ENCODE measurements around the gene PRICKLE1.

PRICKLE1 gene

DNA sequence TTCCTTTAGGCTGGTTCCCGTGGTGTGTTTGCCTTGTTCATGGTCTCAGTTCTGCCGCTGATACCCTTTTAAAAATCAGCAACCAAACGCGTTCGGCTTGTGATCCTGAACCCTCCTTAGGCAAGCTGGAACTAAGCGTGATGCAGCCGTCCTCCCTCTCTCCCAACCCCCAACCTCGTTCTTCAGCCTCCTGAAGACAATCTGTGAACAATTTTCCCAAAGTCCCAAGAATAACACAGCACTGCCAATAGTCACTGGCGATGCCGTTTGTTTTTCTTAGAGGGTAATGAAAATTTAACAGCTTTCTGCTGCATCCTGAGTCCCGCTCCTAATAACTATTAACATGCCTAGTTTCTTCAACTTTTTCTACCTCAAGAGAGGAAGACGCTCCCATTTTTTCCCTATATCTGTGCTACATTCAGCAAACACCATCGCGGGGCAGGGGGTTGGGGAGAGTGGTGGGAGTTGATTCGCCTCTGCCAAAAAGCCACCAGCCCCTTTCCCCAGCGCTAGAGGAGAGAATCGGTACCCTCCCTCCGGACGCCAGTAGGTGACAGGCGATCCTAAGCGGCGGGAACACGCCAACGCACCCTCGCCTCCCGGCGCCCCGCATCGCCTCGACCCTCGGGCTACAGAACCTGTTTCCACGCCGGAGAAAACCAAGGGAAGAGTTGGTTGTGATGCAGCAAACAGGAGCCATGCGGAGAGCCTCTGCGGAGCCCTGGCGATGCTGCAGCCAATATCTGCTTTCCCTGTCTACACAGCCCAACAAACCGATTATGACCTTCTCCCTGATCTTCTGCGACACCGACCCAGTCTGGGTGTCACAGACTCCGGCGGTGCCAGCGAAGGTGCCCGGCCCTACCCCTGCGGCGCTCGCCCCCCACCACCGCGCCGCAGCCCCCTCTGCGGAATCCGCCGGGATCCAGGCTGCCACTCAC lies 752 bp downstream of the PRICKLE1 start:
- in situ Hi-C loops (cut with HindIII; ENCODE audit: low sequenced_read_pairs): no loop called here

DNA sequence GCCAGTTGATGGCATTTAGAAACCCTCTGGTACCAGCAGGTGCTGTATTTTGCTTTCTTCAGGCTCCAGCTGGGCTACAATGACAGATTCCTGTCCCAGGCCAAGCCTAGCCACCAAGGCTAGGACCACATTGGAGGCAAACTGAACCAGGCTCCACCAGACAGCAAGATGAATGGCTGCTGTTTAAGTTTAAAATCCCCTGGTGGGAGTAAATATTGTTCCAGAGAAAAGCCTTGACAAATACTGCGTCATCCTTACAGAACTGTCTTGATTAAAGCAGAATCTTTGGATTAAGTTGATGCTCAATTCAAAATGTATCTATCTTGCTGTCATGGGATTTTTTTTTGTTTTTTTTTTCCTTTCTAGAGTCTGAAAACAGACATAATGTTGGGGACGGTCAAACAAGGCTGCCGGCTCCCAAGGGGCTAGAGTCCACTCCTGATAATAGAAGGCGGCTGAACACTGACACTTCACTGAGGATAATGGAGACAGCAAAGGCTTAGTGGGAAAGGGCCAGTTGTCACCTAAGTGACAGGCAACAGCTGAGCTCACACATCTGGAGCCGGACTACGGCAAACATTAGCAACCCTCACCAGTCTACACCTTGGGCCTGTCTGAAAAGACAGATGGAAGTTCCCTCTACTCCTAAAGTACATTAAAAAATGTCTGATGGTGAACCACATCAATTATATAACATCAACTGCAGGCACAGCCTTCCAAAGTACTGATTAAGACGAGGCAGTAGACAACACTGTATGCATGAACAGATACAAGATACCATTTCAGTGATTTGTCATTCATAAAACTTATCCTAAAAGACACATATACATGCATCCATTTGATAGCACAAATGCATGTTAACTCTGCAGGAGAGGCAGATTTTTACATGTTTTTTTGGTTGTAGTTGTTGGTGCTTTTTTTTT lies 1.7 kb downstream of the PRICKLE1 start:
- in situ Hi-C loops (cut with HindIII; ENCODE audit: low sequenced_read_pairs): no loop called here

DNA sequence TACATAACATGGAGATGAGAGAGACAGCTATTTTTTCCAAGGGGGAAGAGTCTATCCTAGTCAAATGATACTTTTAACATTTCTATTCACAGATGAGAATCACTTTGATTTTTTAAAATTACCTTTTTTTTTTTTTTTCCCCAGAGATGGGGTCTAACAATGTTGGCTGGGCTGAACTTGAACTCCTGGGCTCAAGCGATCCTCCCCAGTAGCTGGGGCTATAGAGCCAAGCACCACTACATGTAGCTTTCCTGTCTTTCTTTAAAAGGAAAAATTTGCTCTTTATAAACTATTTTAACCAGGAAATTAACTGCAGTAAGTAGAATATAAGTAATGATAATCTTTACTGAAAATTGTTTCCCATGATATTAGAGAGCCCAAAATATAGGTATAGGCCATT lies 3.3 kb downstream of the PRICKLE1 start:
- in situ Hi-C loops (cut with HindIII; ENCODE audit: low sequenced_read_pairs): no loop called here

DNA sequence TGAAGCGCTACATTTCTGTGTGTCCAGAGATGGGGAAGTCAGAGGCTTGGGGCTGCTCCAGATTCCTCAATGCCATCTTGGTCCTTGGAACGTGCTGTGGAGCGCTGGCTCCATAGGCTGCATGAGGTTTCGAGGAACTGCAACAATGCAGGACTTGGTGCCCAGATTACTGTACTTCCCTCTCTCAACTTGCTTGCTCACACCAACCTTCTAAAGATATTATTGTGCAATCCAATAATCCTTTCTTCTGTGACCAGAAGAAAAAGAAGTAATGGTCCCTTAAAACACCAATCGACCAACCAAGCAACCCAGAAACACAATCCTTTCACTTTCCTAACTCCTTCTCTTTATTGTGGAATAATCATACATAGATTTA lies 3.7 kb downstream of the PRICKLE1 start:
- in situ Hi-C loops (cut with HindIII; ENCODE audit: low sequenced_read_pairs): no loop called here

DNA sequence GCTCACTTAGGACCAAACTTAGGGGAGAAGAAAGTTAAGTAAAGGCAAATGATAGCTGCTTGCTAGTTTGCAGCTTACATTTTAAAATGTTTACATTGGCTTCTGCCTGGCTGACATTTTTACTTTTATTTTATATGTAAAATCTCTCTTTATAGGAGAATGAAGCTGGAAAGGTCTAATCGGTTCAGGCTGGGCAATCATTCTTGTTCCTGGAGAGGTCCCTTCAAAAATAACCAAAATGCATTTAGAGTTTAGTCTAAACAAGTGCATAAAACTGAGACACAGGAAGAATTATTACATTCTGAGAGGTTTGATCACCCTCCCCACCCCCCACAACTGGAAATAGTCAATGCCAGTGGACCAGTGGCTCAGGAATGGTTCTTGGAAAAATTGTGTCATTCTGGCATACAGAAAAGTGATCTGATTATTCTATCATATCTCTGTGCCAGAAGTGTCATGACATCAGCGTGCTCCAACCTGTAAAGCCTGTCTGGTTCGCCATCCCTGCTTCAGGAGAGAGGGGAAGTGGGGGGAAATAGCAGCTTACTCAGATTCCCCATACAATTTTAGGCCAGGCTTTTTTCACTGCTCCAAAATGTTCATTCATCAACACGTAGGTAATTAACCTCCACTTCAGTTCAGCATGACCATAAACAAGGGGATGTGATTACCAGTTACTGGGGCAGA lies 4.2 kb downstream of the PRICKLE1 start:
- in situ Hi-C loops (cut with HindIII; ENCODE audit: low sequenced_read_pairs): no loop called here

DNA sequence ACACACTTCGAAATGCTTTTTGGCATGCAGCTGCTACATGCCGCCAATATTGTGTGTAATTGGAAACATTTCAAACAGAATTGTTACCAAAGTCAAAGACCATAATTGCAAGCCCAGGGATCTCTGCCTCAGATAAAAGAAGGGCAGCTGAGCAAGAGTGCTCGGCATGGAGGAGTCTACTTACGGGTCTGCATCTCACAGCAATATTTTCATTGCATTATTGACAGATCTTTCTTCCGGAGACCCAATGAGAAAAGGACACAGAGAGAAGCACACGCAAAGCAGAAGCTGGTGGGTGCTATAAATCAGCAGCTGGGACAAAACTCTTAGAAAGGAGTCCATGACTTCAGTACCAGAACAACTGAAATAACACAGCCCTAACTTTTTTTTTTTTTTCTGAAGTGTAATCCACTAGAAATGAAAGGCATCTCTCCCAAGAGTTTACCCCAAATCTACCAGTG lies 4.9 kb downstream of the PRICKLE1 start:
- in situ Hi-C loops (cut with HindIII; ENCODE audit: low sequenced_read_pairs): no loop called here

DNA sequence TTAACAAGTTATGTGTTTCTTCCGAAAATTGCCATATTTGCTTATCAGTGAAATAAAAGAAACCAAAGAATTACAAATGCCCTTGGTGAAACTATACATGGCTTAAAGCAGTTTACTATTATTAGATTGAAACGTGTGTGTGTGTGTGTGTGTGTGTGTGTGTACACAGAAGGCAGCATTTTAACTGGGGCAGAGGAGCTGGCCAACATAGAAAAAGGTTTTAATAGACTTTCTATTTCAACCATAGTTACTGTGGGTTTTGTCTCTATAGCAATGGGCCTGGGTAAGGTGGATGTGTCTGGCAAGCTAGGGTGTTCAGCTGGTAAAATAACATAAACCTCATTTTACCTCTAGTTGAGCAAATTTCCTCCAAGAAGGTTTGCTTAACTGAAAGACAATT lies 6.5 kb downstream of the PRICKLE1 start:
- in situ Hi-C loops (cut with HindIII; ENCODE audit: low sequenced_read_pairs): no loop called here

DNA sequence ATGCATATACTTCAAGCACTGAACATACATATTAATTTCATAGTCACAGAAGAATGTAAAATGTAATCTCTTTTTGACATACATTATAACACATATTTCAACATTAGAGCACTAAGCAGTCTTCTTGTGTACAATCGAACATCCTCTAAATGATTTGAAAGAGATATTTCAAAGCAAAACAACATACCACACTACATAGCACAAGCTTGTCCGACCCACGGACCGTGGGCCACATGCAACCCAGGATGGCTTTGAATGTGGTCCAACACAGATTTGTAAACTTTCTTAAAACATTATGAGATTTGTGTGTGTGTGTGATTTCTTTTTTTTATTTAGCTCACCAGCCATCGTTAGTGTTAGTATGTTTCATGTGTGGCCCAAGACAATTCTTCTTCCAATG lies 7.0 kb downstream of the PRICKLE1 start:
- in situ Hi-C loops (cut with HindIII; ENCODE audit: low sequenced_read_pairs): no loop called here

DNA sequence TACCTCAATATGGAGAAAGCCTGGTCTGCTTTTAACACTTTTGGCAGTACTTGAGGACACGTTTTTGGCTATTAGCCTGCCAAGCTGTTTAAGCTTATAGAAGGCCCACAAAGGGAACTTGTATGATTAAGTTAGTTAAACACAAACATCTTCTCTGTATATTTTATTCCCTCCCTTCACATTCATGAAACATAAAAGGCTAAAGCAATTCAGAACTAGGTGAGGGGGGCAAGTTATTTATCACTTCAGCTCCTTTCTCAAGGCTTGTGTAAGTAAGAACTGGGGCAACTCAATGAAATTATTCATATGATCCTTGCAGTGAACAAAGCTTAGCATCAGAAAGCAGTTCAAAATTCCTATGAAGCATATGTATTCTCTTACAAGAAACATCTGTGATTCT lies 7.5 kb downstream of the PRICKLE1 start:
- in situ Hi-C loops (cut with HindIII; ENCODE audit: low sequenced_read_pairs): no loop called here

DNA sequence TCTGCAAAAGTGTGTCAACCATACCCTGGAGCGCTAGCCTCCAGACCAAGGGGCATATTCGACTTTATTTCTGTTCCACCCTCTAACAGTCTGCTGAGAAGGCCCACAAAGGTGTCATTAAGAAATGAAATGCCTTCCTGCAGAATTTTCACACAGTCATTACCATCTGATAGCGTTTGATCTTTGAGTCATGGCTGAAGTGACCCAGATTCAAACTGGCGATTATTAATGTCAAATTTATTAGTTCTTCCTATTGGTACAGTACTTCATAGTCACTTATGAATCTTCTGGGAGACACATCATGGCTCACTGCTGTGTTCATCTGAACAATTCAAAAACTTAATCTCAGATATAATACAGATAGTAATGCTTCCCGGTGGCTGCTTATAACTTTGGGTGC lies 13.2 kb downstream of the PRICKLE1 start:
- in situ Hi-C loops (cut with HindIII; ENCODE audit: low sequenced_read_pairs): no loop called here

DNA sequence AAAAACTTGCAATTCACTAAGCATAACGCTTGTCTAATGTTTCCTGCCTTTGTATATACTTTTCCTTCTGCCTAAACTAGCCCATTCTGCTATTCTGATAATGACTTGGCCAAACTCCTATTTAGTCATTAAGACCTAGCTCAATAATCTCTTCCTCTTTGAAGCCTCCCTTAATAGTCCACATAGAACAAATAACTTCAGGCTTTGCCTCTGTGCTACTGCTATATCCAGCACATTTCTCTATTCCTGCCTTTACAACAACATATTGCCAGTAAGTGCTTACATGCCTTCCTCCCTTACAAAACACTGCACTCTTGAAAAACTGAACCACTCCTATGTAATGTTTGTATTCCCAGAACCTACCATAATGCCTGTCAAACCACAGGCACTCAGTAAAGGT lies 13.8 kb downstream of the PRICKLE1 start:
- in situ Hi-C loops (cut with HindIII; ENCODE audit: low sequenced_read_pairs): no loop called here

DNA sequence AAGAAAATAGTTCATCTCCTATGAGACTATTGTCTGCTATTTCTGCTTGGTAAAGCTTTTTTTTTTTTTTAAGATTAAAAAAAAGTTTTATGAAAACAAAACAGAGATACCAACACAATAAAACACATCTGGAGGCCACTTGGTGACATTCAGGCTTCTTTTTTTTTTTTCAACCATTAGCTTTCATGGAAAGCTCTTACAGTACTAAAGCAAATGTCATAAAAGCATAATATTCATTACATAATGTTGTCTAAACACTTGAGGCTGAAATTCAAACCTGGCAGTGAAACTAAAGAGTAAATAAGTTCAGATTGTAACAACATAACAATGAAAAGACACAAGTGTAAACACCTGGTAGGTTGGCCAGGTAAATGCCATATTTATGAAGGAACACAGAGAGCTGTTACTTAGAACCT lies 14.7 kb downstream of the PRICKLE1 start:
- in situ Hi-C loops (cut with HindIII; ENCODE audit: low sequenced_read_pairs): loop anchor here (5.0 kb wide), 1 partner anchor 42 kb away; no protein-coding TSS in a partner anchor

DNA sequence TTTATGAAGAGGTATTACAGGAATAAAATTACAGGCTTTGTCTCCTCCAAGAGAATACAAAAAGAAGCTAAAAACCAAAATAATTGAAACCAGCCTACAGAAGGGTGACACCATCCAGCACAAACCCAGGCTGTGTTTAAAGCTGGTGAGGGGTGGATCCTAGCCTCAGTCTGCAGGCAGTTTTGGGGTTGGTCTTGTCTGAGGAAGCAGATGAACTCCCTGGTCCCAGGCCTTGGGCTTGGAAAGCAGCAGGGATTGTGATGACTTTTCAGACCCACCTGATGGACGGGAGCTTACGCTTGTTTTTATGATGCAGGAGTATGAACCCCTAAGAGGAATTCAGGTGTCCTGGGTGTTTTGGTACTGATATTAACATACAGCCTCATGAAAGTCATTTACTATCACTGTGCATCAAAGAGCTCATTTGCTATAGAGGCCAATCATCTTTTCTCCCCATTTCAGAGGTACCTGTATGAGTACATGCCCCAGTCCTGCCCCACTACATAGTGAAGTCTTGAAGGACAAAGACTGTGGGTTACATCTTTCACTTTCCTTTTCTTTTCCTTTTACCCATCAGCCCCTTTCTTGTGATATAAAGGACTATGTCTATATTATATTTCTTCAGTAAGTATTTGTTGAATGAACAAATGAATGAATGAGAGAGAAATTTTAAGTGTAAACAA lies 18.1 kb downstream of the PRICKLE1 start:
- in situ Hi-C loops (cut with HindIII; ENCODE audit: low sequenced_read_pairs): loop anchor here (5.0 kb wide), 1 partner anchor 46 kb away; no protein-coding TSS in a partner anchor

DNA sequence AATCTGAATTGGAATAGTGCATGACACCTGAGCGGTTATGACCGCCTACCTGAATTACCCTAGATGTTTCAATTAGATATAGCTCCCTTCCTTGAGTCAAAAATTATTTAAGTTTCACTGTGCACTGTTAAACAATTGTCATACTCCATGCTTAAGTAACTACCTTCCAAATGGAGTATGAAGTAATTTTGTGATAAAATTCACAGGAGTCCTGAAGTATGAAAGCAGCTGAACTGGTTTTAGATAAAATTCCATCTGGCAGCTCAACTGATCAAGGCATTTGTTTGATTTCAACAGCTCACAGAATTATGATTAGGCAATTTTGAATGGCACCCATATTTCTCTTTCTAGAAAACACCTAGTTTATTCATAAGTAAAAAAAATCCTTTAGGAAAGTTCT lies 19.5 kb downstream of the PRICKLE1 start:
- in situ Hi-C loops (cut with HindIII; ENCODE audit: low sequenced_read_pairs): loop anchor here (5.0 kb wide), 1 partner anchor 47 kb away; no protein-coding TSS in a partner anchor

DNA sequence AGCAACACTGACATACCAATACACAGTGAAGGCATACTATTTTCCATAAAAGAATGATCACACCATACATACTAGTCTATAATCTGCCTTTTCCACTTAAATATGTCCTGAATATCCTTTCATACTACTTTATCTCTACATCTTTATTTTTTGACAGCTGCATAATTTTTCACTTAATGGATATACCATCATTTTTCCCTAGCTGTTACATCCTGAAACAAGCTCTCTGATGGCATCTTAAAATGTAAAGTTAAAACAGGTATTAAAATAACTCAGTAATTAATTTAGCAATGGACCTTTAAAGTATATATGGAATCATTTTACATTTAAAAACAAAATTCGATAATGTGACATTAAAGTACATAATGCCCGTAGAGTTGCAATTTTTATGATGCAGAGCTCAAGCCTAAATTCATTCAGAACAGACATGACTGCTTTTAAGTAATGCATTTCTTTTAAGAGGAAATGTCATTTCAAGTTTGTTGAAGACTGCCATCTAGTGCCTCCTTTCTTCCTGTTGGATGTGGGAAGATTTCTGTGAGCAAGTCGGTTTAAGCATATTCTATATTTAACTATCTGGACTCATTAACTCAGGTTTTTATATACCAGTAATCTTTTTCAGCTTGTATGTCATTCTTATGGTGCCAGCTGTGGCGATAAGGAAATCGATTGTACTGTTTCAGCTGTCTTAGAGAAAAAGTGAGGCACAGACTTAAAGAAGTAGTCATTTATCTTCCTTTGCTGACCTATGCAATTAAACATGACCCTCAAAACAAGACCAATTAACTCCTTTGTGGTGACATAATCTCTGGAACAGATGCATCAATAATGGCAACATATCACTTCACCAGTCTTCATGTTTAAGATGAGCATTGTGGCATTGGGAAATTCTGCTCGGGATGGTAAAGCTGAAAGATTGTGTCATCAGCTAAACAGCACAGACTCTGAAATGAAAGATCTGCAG lies 20.3 kb downstream of the PRICKLE1 start:
- in situ Hi-C loops (cut with HindIII; ENCODE audit: low sequenced_read_pairs): no loop called here

DNA sequence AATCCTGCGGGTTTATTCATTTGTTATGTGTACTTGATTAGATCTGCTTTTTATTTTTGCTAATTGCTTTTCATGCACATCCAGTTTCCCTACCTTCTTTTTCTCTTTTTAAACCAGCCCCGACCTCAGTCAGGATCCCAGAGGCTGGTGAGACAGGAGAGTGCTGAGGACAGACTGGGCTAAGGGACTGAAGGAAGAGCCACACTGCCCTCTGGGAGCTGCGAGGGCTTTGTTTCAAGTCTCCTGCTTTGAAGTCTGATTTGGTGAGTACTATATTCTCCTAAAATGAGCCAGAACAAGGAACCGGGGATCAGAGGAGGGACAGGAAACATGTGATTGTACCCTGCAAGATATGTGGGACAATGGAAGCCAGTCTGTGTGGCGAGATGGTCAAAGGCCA lies 23.9 kb downstream of the PRICKLE1 start:
- in situ Hi-C loops (cut with HindIII; ENCODE audit: low sequenced_read_pairs): no loop called here

DNA sequence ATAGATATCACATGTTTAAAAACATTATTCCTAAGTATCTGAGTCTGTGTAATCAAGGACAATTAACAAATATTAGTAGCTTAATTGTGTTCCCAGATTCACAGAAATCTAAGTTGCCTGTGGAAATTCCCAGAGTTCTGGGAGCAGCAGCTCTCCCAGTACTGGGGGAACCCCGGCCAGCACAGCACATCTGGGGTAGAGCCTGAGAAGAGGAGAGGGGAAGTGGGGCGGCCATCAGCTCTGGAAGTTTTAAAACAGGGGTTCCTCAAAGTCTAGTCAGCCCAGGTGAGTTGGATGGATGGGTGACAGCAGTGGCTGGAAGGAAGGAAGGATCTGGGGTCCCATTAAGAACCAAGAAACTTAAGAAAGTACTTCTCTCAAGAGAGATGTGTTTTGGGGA lies 24.6 kb downstream of the PRICKLE1 start:
- in situ Hi-C loops (cut with HindIII; ENCODE audit: low sequenced_read_pairs): no loop called here

DNA sequence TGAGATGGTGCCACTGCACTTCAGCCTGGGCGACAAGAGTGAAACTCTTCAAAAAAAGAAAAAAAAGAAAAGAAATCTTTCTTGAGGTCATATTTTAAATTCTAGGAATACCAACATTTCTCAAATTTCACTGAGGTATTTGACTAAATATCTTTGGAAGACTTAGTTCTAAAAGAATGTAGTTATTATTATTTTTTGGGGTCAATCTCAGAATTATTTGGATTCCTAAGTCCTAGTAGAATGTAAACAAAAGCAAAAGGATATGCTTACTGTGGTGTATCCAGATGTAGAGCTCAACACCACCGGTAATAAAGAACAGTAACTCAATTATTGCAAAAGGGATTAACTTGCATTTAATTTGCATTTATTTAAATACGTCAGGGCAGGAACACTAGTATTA lies 25.0 kb downstream of the PRICKLE1 start:
- in situ Hi-C loops (cut with HindIII; ENCODE audit: low sequenced_read_pairs): no loop called here

DNA sequence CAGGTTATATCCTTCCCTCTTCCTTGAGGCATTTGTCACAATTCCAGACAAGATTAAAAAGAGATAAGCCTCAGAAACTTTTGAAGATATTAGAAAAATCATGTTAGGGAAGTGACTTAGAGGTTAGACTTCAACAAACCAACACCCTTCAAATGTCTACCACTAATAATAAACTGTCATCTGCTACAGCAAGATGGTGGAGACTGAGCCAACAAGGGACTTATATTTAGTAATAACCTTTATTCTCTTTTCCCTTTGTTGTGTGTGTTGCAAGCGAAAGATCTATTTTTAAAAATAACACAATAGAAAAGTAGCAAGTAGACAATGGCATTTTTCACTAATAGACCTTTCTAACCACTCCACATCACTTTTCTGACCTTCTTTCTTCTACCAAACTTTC lies 28.6 kb downstream of the PRICKLE1 start:
- in situ Hi-C loops (cut with HindIII; ENCODE audit: low sequenced_read_pairs): no loop called here

Data from endothelial cell of hepatic sinusoid (primary cell).